ENCODE results near the gene IL15. TPM values are rescaled to one million over a fixed set of nuclear protein-coding genes. Genes with fewer than 3 reads are reported as not detected.

The IL15 gene
- total RNA-seq, 1 donor from 2014 or later = 0.98 TPM

GRCh38 chr4:141646969-141647368 is 10.6 kb downstream of the IL15 start:
- H3K27ac Mint-ChIP-seq = no peak overlapping the region

DNA sequence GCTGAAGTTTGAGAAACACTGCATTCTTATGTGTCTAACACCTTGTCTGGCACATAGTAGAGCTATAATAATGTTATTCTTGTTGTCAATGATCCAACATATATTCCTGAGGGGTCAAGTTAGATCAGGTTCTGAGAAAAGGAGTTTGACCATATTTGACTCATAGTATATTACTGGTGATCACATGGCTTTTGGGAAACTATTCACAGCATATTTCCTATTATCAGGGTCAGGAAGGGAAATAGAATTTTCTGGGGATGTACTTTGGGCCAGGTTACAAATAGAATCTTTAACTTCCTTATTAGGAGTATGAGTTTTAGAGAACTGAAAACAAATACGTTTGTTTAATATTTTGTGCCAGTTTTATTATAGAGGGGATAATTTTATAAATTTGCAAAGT is 11.6 kb downstream of the IL15 start:
- Mint-ChIP-seq H3K4me3 (ENCODE audit: low read depth) (no peak overlapping the region), H3K27ac (no peak overlapping the region), H3K4me1 (ENCODE audit: low read depth) (no peaks in the 10 kb centered on the region), H3K36me3 (ENCODE audit: insufficient read depth) (no peaks in the 10 kb centered on the region), H3K9me3 (ENCODE audit: low read depth) (no peaks in the 10 kb centered on the region), H3K27me3 (no peaks in the 10 kb centered on the region)
- DNase-seq (ENCODE audit: low spot score, unreplicated experiment) = no peak
- TF ChIP-seq, protein P1, sequence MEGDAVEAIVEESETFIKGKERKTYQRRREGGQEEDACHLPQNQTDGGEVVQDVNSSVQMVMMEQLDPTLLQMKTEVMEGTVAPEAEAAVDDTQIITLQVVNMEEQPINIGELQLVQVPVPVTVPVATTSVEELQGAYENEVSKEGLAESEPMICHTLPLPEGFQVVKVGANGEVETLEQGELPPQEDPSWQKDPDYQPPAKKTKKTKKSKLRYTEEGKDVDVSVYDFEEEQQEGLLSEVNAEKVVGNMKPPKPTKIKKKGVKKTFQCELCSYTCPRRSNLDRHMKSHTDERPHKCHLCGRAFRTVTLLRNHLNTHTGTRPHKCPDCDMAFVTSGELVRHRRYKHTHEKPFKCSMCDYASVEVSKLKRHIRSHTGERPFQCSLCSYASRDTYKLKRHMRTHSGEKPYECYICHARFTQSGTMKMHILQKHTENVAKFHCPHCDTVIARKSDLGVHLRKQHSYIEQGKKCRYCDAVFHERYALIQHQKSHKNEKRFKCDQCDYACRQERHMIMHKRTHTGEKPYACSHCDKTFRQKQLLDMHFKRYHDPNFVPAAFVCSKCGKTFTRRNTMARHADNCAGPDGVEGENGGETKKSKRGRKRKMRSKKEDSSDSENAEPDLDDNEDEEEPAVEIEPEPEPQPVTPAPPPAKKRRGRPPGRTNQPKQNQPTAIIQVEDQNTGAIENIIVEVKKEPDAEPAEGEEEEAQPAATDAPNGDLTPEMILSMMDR (IDR thresholded peaks at IDR 0.05; ENCODE audit: unreplicated experiment) = no peak

More at GRCh38 chr4:141646969-141647368, 10.6 kb downstream of the IL15 start:
- Mint-ChIP-seq H3K27me3 (no peaks in the 10 kb centered on the region), H3K4me3 (ENCODE audit: low read depth) (no peak overlapping the region), H3K4me1 (ENCODE audit: low read depth) (no peaks in the 10 kb centered on the region), H3K9me3 (ENCODE audit: low read depth) (no peaks in the 10 kb centered on the region), H3K36me3 (ENCODE audit: insufficient read depth) (no peaks in the 10 kb centered on the region)
- no peak for DNase-seq (ENCODE audit: low spot score, unreplicated experiment)
- TF ChIP-seq, protein P1 (IDR thresholded peaks at IDR 0.05; ENCODE audit: unreplicated experiment) = no peak

DNA sequence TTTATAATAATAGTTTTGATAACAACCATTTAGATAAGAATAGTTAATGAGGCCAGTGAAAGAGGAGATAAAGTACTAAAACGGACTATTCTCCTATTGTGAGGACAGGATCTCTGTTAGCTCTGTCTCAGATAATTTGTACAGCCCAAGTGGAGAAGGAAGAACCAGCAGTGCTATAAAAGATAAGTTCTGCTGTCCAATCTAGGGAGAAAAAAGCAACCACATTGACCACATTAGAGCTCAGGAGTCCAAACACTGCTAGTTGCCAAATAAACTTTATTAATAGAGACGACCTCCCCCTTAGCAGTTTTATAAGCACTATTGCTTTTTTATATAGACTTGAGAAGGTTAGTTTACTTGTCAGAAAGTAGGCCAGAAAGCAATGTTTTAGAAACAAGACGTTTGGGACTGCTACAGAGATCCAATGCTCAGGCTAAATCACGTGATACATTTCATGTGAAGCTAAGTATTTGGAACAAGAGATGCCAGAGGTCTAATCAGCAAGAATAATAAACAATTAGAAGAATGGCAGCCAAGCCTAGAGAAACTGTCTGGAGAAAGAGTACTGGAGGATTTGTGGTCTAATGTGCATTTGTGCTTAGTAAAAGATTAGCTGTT is 15.9 kb downstream of the IL15 start:
- H3K4me3 Mint-ChIP-seq (ENCODE audit: low read depth) = no peak overlapping the region
- no peaks in the 10 kb centered on the region for H3K27me3 Mint-ChIP-seq
- H3K9me3 Mint-ChIP-seq (ENCODE audit: low read depth) = no peaks in the 10 kb centered on the region
- no peak for DNase-seq (ENCODE audit: low spot score, unreplicated experiment)
- TF ChIP-seq, protein P1 (IDR thresholded peaks at IDR 0.05; ENCODE audit: unreplicated experiment) = no peak
- H3K27ac Mint-ChIP-seq = no peak overlapping the region
- H3K36me3 Mint-ChIP-seq (ENCODE audit: insufficient read depth) = no peaks in the 10 kb centered on the region
- no peaks in the 10 kb centered on the region for H3K4me1 Mint-ChIP-seq (ENCODE audit: low read depth)

GRCh38 chr4:141654098-141654497 is 17.7 kb downstream of the IL15 start:
- H3K4me3 Mint-ChIP-seq (ENCODE audit: low read depth) = no peak overlapping the region
- no peaks in the 10 kb centered on the region for H3K9me3 Mint-ChIP-seq (ENCODE audit: low read depth)
- TF ChIP-seq, protein P1 (IDR thresholded peaks at IDR 0.05; ENCODE audit: unreplicated experiment) = peak; percentile 58
- DNase-seq (ENCODE audit: low spot score, unreplicated experiment) = no peak
- H3K27ac Mint-ChIP-seq = no peak overlapping the region
- no peaks in the 10 kb centered on the region for H3K36me3 Mint-ChIP-seq (ENCODE audit: insufficient read depth)
- H3K27me3 Mint-ChIP-seq = no peaks in the 10 kb centered on the region
- no peaks in the 10 kb centered on the region for H3K4me1 Mint-ChIP-seq (ENCODE audit: low read depth)

DNA sequence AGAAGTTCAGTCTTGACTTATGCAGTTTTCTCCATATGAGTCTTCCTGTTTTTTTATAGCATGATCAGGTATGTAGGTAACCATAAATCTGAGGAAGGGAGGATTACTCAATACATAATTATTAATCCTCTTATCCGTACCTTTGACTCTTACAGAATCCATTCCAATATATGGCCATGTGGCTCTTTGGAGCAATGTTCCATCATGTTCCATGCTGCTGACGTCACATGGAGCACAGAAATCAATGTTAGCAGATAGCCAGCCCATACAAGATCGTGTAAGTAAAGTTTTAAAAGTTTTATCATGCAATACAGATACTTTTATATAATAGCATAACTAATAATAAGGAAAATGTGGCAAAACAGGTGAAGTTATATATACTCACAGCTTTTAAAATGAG is 19.6 kb downstream of the IL15 start:
- TF ChIP-seq, protein P1 (IDR thresholded peaks at IDR 0.05; ENCODE audit: unreplicated experiment) = no peak
- H3K27ac Mint-ChIP-seq = no peak overlapping the region
- H3K27me3 Mint-ChIP-seq = no peaks in the 10 kb centered on the region
- DNase-seq (ENCODE audit: low spot score, unreplicated experiment) = no peak
- H3K4me3 Mint-ChIP-seq (ENCODE audit: low read depth) = no peak overlapping the region
- no peaks in the 10 kb centered on the region for H3K9me3 Mint-ChIP-seq (ENCODE audit: low read depth)
- no peaks in the 10 kb centered on the region for H3K36me3 Mint-ChIP-seq (ENCODE audit: insufficient read depth)
- H3K4me1 Mint-ChIP-seq (ENCODE audit: low read depth) = no peaks in the 10 kb centered on the region
